Tibial nerve (tissue), 4 donors: ENCODE results near the gene KIF6.

Source experiments
- CTCF ChIP-seq, 5 experiments: fragments of 200-600 bp in 3 of 5; fragments of 450-650 bp in 2 of 5; sonication (generic) in 3 of 5; IDR thresholded peaks; one replicate each; pipeline ENCODE4 v1.5.1; 2016 to 2019; ENCODE audit warnings: antibody characterized with exemption in 5 of 5, mild to moderate bottlenecking in 3 of 5, moderate library complexity in 2 of 5
- EP300 ChIP-seq, 2 donors: sonication (generic); formaldehyde crosslinking; IDR thresholded peaks; one replicate each; pipeline ENCODE4 v1.6.1; 2017; ENCODE audit warnings: antibody characterized with exemption in 2 of 2, mild to moderate bottlenecking in 1 of 2
- POLR2A ChIP-seq, 2 donors: fragments of 450-650 bp; IDR thresholded peaks; one replicate each; pipeline ENCODE4 v1.6.1; 2017; ENCODE audit warnings: antibody characterized with exemption in 2 of 2, mild to moderate bottlenecking in 2 of 2, moderate library complexity in 2 of 2

GRCh38 chr6:39339868-39340550 is 385.2 kb downstream of the KIF6 start:
- TF ChIP-seq POLR2A (IDR thresholded peaks at IDR 0.05) = no peak
- no peak for TF ChIP-seq EP300 (IDR thresholded peaks at IDR 0.05)
- TF ChIP-seq CTCF (IDR thresholded peaks at IDR 0.05) = no peak
